Measurements from ENCODE around the gene YIF1A.

GRCh38 chr11:66299186-66299585 is 10.2 kb upstream of the YIF1A start:
- TF ChIP-seq CTCF (IDR thresholded peaks at IDR 0.05) (no peak), REST (IDR thresholded peaks at IDR 0.05) (no peak), TP53 (CRISPR knock-in tag; IDR thresholded peaks at IDR 0.05) (no peak), SMC3 (IDR thresholded peaks at IDR 0.05) (no peak), JUNB (IDR thresholded peaks at IDR 0.05) (no peak), BHLHE40 (IDR thresholded peaks at IDR 0.05; ENCODE audit: low read depth, low read length) (no peak), POLR2A (IDR thresholded peaks at IDR 0.05; ENCODE audit: low read length) (no peak), ZFP36 (IDR thresholded peaks at IDR 0.05; ENCODE audit: borderline replicate concordance, partially characterized antibody) (no peak), EP300 (IDR thresholded peaks at IDR 0.05) (no peak), CEBPB (IDR thresholded peaks at IDR 0.05) (no peak), HDAC2 (IDR thresholded peaks at IDR 0.05) (no peak), FOSL2 (IDR thresholded peaks at IDR 0.05) (no peak), FOSL2 (CRISPR knock-in tag; IDR thresholded peaks at IDR 0.05) (no peak), SREBF2 (IDR thresholded peaks at IDR 0.05) (no peak)
